Activated CD4-positive, alpha-beta T cell treated with anti-CD3 and anti-CD28 coated beads for 36 hours (primary cell): ENCODE measurements around the gene EZR. TPM values are rescaled to one million over a fixed set of nuclear protein-coding genes. Genes with fewer than 3 reads are reported as not detected.
A peak's percentile ranks its signal among the peaks of the same experiment; 100 is the strongest.

Source experiments
- ATAC-seq: fragments of 200-7000 bp; cut with Tn5 transposase; one replicate; pipeline ENCODE4 v1.10.0; 2021; ENCODE audit warnings: mild to moderate bottlenecking, moderate library complexity
- CTCF ChIA-PET: fragments of 350-600 bp; sonication (Branson Sonifier 250); formaldehyde crosslinking; loops from one replicate; lab custom pipeline; 2021; ENCODE audit warnings: antibody characterized with exemption; lab: Charles Lee
- POLR2A ChIA-PET: fragments of 350-600 bp; sonication (Branson Sonifier 250); formaldehyde crosslinking; loops from one replicate; lab custom pipeline; 2021; ENCODE audit warnings: antibody characterized with exemption, inconsistent platforms; lab: Charles Lee
- DNase-seq: peaks from one replicate; pipeline ENCODE4 v3.0.0-alpha.2; 2020
- H3K27ac Mint-ChIP-seq: one replicate; pipeline ENCODE4 v1.8.0; 2021; ENCODE audit warnings: mixed read lengths
- H3K27me3 Mint-ChIP-seq: one replicate; pipeline ENCODE4 v1.8.0; 2021; ENCODE audit warnings: mixed read lengths
- H3K36me3 Mint-ChIP-seq: one replicate; pipeline ENCODE4 v1.8.0; 2021; ENCODE audit warnings: low read depth, mixed read lengths
- H3K4me1 Mint-ChIP-seq: one replicate; pipeline ENCODE4 v1.8.0; 2021; ENCODE audit warnings: mixed read lengths
- H3K4me3 Mint-ChIP-seq: one replicate; pipeline ENCODE4 v1.8.0; 2021; ENCODE audit warnings: mild to moderate bottlenecking, moderate library complexity, mixed read lengths
- H3K9me3 Mint-ChIP-seq: one replicate; pipeline ENCODE4 v1.8.0; 2021; ENCODE audit warnings: low read depth, mixed read lengths
- intact Hi-C, 2 experiments: fragments of 100-400 bp; cut with DNase I in 1 of 2; cut with micrococcal nuclease in 1 of 2; formaldehyde crosslinking; loops; one replicate each; pipeline versions ENCODE4 v1.14.2 to v1.15.1; 2022 to 2024; cut with DNase I, micrococcal nuclease
- total RNA-seq, 2 experiments: library from RNA; stranded (reverse); gene quantifications; one replicate each; pipeline ENCODE4 v1.2.3, GENCODE V29; 2021

Gene EZR
- 100 to 1,000 TPM; 197 to 203 TPM for total RNA-seq

GRCh38 chr6:158819213-158819976 is at the start of gene EZR:
TSS of gene EZR (minus strand) at chr6:158819368. CDS start at chr6:158818093, 1,275 bp downstream.
- POLR2A ChIA-PET = interaction anchor here (0.6 to 1.6 kb wide), 5 partner anchors 34 to 592 kb away, joined by 3 to 16 read pairs (median 3); no protein-coding TSS in a partner anchor
- H3K36me3 Mint-ChIP-seq = peaks cover 40% of the 10 kb centered on the region
- intact Hi-C loops = loop anchor here (1.0 to 5.0 kb wide), 7 partner anchors 31 to 968 kb away; partner anchors contain the start of genes TCP1 (in 1 of the 2), TMEM181 (in 1 of the 2) and WTAP (in 1 of the 2)
- DNase-seq (peak; percentile 91), ATAC-seq (peak; percentile 52)
- CTCF ChIA-PET = interaction anchor here (0.6 to 1.5 kb wide), 2 partner anchors 50 to 225 kb away, joined by 3 to 5 read pairs; partner anchors contain the start of gene TAGAP
- peak within 1 kb of the TSS; percentile 87 for H3K27ac Mint-ChIP-seq
- peak within 1 kb of the TSS; percentile 93 for H3K4me3 Mint-ChIP-seq
- peaks cover 4% of the 10 kb centered on the region for H3K9me3 Mint-ChIP-seq
- H3K4me1 Mint-ChIP-seq = peaks cover 38% of the 10 kb centered on the region
- H3K27me3 Mint-ChIP-seq = no peaks in the 10 kb centered on the region

DNA sequence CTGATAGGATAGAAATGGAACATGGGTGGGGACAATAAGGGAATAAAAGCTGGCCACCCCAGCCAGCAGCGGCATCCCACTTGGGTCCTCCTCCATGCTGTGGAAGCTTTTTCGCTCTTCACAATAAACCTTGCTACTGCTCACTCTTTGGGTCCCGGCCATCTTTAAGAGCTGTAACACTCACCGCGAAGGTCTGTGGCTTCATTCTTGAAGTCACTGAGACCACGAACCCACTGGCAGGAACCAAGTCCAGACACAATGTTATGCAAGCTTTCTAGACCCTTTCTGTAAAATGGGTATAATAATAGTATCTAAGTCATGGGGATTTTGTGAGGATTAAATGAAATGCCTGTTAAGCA is 48.9 kb upstream of the EZR start:
- ATAC-seq (no peak), DNase-seq (no peak)
- no peak overlapping the region for H3K4me3 Mint-ChIP-seq
- no peaks in the 10 kb centered on the region for H3K27me3 Mint-ChIP-seq
- intact Hi-C loops = loop anchor here (2.0 to 10.0 kb wide), 5 partner anchors 89 to 1033 kb away; partner anchors contain the start of gene DYNLT1 (in 1 of the 2)
- H3K36me3 Mint-ChIP-seq = no peaks in the 10 kb centered on the region
- ChIA-PET POLR2A (interaction anchor here (1.4 kb wide), 1 partner anchor 14 kb away, joined by 3 read pairs; no protein-coding TSS in a partner anchor), CTCF (interaction anchor here (1.3 to 4.2 kb wide), 4 partner anchors 9 to 51 kb away, joined by 3 to 22 read pairs (median 6); no protein-coding TSS in a partner anchor)
- H3K4me1 Mint-ChIP-seq = peaks cover 37% of the 10 kb centered on the region
- H3K9me3 Mint-ChIP-seq = peaks cover 2% of the 10 kb centered on the region
- H3K27ac Mint-ChIP-seq = no peak overlapping the region

DNA sequence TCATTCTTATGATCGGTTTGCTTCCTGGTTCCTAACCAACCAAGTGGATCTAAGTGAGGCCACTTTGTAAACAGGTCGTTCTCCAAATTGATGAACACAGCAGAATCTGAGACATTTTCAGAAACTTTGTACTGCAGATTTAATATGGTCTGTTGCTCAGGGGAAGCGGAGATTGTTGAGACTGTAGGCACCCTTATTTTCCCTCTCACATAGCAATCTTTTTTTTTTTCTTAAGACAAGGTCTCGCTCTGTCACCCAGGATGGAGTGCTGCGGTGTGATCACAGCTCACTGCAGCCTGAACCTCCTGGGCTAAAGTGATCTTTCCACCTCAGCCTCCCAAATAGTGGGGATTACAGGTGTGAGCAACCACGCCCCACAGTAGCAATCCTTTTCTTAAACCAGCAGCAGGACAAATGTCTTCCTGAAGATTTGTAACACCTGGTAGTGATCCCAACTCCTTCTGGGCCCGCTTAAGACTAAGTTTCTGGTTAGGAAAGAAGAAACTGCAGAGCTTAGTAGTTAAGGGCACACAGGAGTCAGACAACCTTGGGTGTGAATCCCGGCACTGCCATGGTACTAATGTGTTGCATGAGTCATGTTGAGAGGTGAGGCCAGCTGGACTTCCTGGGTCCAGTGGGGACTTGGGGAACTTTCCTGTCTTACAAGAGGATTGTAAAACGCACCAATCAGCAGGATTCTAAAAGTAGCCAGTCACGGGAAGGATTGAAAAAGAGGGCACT is 48.4 kb upstream of the EZR start:
- Mint-ChIP-seq H3K27ac (no peak overlapping the region), H3K27me3 (no peaks in the 10 kb centered on the region), H3K4me1 (peaks cover 37% of the 10 kb centered on the region), H3K9me3 (peaks cover 2% of the 10 kb centered on the region), H3K4me3 (no peak overlapping the region), H3K36me3 (no peaks in the 10 kb centered on the region)
- ATAC-seq = no peak
- POLR2A ChIA-PET = interaction anchor here (1.4 kb wide), 1 partner anchor 13 kb away, joined by 3 read pairs; no protein-coding TSS in a partner anchor
- CTCF ChIA-PET = interaction anchor here (0.6 to 4.2 kb wide), 5 partner anchors 9 to 183 kb away, joined by 3 to 22 read pairs (median 3); no protein-coding TSS in a partner anchor
- intact Hi-C loops = loop anchor here (1.0 to 10.0 kb wide), 6 partner anchors 8 to 1033 kb away; partner anchors contain the start of gene DYNLT1 (in 1 of the 2)
- no peak for DNase-seq

GRCh38 chr6:158865769-158866168 is 46.6 kb upstream of the EZR start:
- DNase-seq (no peak), ATAC-seq (no peak)
- intact Hi-C loops = loop anchor here (5.0 to 10.0 kb wide), 3 partner anchors 92 to 1031 kb away; no protein-coding TSS in a partner anchor
- H3K27me3 Mint-ChIP-seq = no peaks in the 10 kb centered on the region
- no peak overlapping the region for H3K27ac Mint-ChIP-seq
- POLR2A ChIA-PET = no interaction called here
- peaks cover 32% of the 10 kb centered on the region for H3K4me1 Mint-ChIP-seq
- H3K9me3 Mint-ChIP-seq = peaks cover 2% of the 10 kb centered on the region
- CTCF ChIA-PET = interaction anchor here (0.6 to 1.2 kb wide), 2 partner anchors 11 to 37 kb away, joined by 4 read pairs; no protein-coding TSS in a partner anchor
- no peaks in the 10 kb centered on the region for H3K36me3 Mint-ChIP-seq
- H3K4me3 Mint-ChIP-seq = no peak overlapping the region

GRCh38 chr6:158863646-158864045 is 44.5 kb upstream of the EZR start:
- Mint-ChIP-seq H3K27me3 (no peaks in the 10 kb centered on the region), H3K36me3 (no peaks in the 10 kb centered on the region), H3K27ac (no peak overlapping the region), H3K9me3 (peaks cover 2% of the 10 kb centered on the region), H3K4me3 (no peak overlapping the region), H3K4me1 (peaks cover 15% of the 10 kb centered on the region)
- POLR2A ChIA-PET = no interaction called here
- ATAC-seq = no peak
- CTCF ChIA-PET = no interaction called here
- intact Hi-C loops = loop anchor here in 1 of 2 experiments (10.0 kb wide), 1 partner anchor 1029 kb away; no protein-coding TSS in a partner anchor
- DNase-seq = no peak

DNA sequence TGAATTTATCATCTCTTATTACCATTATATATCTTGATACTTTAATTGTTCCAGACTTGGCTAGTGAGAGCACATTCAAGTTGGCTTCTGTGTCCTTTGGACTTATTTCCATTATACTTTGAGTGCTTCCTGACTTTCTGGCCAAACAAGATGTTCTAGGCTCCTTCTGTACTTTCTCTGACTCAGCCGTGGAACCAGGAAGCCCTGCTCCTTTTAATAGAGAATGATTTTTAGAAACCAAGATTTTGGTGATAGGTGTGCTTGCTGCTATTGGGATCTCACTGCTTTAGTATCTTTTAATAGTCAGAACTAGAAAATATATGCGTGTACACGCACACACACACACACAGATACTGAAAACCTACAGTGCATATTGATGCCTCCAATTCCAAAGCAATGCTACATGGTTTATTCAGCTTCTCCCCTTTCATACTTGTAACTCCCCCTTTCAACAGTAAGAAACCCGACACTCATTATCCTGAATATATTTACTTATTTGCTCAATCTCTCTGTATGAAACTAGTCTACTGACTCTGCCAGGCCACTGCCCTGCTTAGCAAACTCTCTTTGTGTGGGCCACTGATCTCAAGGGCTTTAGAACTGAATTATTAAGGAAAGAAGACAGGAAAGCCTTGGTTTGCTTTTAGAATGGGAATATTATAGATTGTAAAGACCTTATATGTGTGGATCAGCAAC is 42.7 kb upstream of the EZR start:
- intact Hi-C loops = loop anchor here in 1 of 2 experiments (10.0 kb wide), 1 partner anchor 1027 kb away; no protein-coding TSS in a partner anchor
- H3K4me1 Mint-ChIP-seq = peaks cover 2% of the 10 kb centered on the region
- H3K36me3 Mint-ChIP-seq = no peaks in the 10 kb centered on the region
- no peaks in the 10 kb centered on the region for H3K27me3 Mint-ChIP-seq
- ChIA-PET POLR2A (interaction anchor here (0.7 kb wide), 1 partner anchor 36 kb away, joined by 5 read pairs; no protein-coding TSS in a partner anchor), CTCF (interaction anchor here (0.6 to 1.5 kb wide), 2 partner anchors 7 to 28 kb away, joined by 3 to 4 read pairs; no protein-coding TSS in a partner anchor)
- H3K9me3 Mint-ChIP-seq = no peaks in the 10 kb centered on the region
- no peak for DNase-seq
- H3K27ac Mint-ChIP-seq = no peak overlapping the region
- no peak overlapping the region for H3K4me3 Mint-ChIP-seq
- ATAC-seq = no peak

GRCh38 chr6:158860279-158860865 is 41.2 kb upstream of the EZR start:
- no peak for DNase-seq
- Mint-ChIP-seq H3K9me3 (no peaks in the 10 kb centered on the region), H3K36me3 (no peaks in the 10 kb centered on the region), H3K27ac (no peak overlapping the region), H3K4me1 (peaks cover 10% of the 10 kb centered on the region), H3K4me3 (no peak overlapping the region), H3K27me3 (no peaks in the 10 kb centered on the region)
- ChIA-PET POLR2A (interaction anchor here (0.6 kb wide), 1 partner anchor 252 kb away, joined by 3 read pairs; no protein-coding TSS in a partner anchor), CTCF (interaction anchor here (1.5 kb wide), 1 partner anchor 9 kb away, joined by 4 read pairs; no protein-coding TSS in a partner anchor)
- intact Hi-C loops = loop anchor here in 1 of 2 experiments (10.0 kb wide), 1 partner anchor 1026 kb away; no protein-coding TSS in a partner anchor
- no peak for ATAC-seq

- POLR2A ChIA-PET = no interaction called here
- Mint-ChIP-seq H3K4me1 (peaks cover 10% of the 10 kb centered on the region), H3K27ac (no peak overlapping the region), H3K4me3 (no peak overlapping the region), H3K36me3 (no peaks in the 10 kb centered on the region), H3K9me3 (no peaks in the 10 kb centered on the region), H3K27me3 (no peaks in the 10 kb centered on the region)
- intact Hi-C loops = loop anchor here (10.0 kb wide), 2 partner anchors 839 to 1091 kb away; partner anchors contain the start of gene SOD2 (in 1 of the 2)
- DNase-seq (no peak), ATAC-seq (no peak)
- CTCF ChIA-PET = no interaction called here
Measured at GRCh38 chr6:158856261-158856660, 37.1 kb upstream of the EZR start.

- Mint-ChIP-seq H3K27ac (no peak overlapping the region), H3K36me3 (no peaks in the 10 kb centered on the region), H3K4me1 (peaks cover 25% of the 10 kb centered on the region), H3K9me3 (no peaks in the 10 kb centered on the region), H3K4me3 (no peak overlapping the region), H3K27me3 (no peaks in the 10 kb centered on the region)
- ChIA-PET POLR2A (interaction anchor here (1.0 to 2.0 kb wide), 3 partner anchors 14 to 35 kb away, joined by 3 to 34 read pairs (median 3); no protein-coding TSS in a partner anchor), CTCF (interaction anchor here (0.6 to 2.7 kb wide), 6 partner anchors 9 to 271 kb away, joined by 3 to 22 read pairs (median 4); no protein-coding TSS in a partner anchor)
- ATAC-seq (no peak), DNase-seq (no peak)
- intact Hi-C loops = loop anchor here (5.0 to 10.0 kb wide), 5 partner anchors 143 to 1090 kb away; partner anchors contain the start of genes SOD2 (in 1 of the 2) and TAGAP (in 1 of the 2)
Measured at GRCh38 chr6:158854214-158855101, 35.3 kb upstream of the EZR start.
